ENCODE measurements around the gene MOB1B. TPM values are rescaled to one million over a fixed set of nuclear protein-coding genes. Genes with fewer than 3 reads are reported as not detected.

The MOB1B gene
- total and polyA plus RNA-seq, 10 of the 15 experiments (the other 5 are each of a cell fraction or from before 2014, with no cell fraction given): 1.9 to 11.4 (median 6.1) TPM

DNA sequence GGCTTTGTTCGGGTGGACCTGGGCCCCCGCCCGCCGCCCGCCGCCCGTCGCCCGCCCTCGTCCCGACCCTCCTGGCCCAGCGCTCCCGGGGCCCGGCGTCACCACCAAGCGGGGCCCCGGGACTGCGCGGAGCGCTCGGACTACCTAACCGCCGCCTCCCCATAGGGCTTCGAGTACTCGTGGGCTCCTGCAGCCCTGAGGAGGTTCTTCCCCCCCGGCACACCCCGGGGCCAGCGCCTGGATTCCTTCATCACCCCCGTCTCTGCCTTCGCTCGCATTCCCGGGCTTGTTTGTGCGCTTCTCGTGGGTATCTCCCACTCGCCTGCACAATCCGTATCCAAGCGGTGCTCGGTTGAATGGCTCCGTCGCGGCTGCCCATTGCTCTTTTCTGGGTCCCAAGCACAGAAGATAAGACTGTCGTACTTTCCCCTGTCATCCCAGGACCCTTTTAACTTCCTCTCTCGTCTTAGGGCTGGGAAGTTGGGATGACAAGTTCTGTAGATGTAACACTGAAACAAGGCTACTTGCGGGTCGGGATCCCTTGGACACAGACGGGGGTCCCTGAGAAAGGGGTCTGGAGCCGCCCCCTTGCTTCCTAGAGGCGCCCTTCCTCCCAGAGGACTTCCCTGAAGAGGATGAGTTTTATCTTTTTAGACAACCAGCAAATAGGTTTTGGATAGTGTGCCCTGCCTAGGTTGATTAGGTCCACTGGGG, 565 bp downstream of the MOB1B start:
- Histone ChIP-seq H3K36me3 (ENCODE audit: control insufficient read depth in 2 of 2, insufficient read depth in 2 of 2, low read length in 1 of 2) (no peaks in the 10 kb centered on the region), H4K20me1 (ENCODE audit: control insufficient read depth, insufficient read depth) (no peaks in the 10 kb centered on the region), H3K9ac (ENCODE audit: control insufficient read depth, insufficient read depth, low read length) (peak overlapping the region; percentile 66), H3K4me3 (peak overlapping the region; percentile 99), H3K4me1 (ENCODE audit: control insufficient read depth, insufficient read depth, low read length) (no peaks in the 10 kb centered on the region), H3K9me3 (replicated peaks; ENCODE audit: control insufficient read depth, insufficient read depth, low read length) (no peaks in the 10 kb centered on the region), H3K27ac (ENCODE audit: control insufficient read depth, insufficient read depth) (peak overlapping the region; percentile 53), H3K27me3 (replicated peaks in 1 of 2; ENCODE audit: control insufficient read depth in 2 of 2, insufficient read depth in 2 of 2, low read length in 1 of 2) (no peaks in the 10 kb centered on the region), H3K4me2 (ENCODE audit: control insufficient read depth, insufficient read depth) (peak overlapping the region; percentile 97), H3K79me2 (ENCODE audit: control insufficient read depth, insufficient read depth, low read length) (peaks cover 7% of the 10 kb centered on the region), H2AFZ (ENCODE audit: control insufficient read depth, low read depth, low read length) (peak overlapping the region; percentile 98)
- FAIRE-seq: no peak
- ChIA-PET POLR2A (interaction anchor here (0.5 to 2.0 kb wide), 11 partner anchors 21 to 108 kb away, joined by 3 to 8 read pairs (median 3); no protein-coding TSS in a partner anchor), CTCF (interaction anchor here (0.8 to 2.4 kb wide), 9 partner anchors 22 to 199 kb away, joined by 3 to 11 read pairs (median 4); no protein-coding TSS in a partner anchor), RAD21 (ENCODE audit: unreplicated experiment) (interaction anchor here (0.8 to 2.0 kb wide), 17 partner anchors 14 to 251 kb away, joined by 3 to 13 read pairs (median 5); partner anchors contain the start of gene DCK), SMC1A (ENCODE audit: uncharacterized antibody, unreplicated experiment) (interaction anchor here (0.9 to 2.0 kb wide), 13 partner anchors 22 to 167 kb away, joined by 3 to 10 read pairs (median 4); partner anchors contain the start of genes DCK and GRSF1)
- intact Hi-C loops (cut with micrococcal nuclease; ENCODE audit: unreplicated experiment): loop anchor here (2.0 kb wide), 1 partner anchor 62 kb away; no protein-coding TSS in a partner anchor
- no TSS peak for BruUV-seq (replicated peaks)
- TF ChIP-seq, protein P1, sequence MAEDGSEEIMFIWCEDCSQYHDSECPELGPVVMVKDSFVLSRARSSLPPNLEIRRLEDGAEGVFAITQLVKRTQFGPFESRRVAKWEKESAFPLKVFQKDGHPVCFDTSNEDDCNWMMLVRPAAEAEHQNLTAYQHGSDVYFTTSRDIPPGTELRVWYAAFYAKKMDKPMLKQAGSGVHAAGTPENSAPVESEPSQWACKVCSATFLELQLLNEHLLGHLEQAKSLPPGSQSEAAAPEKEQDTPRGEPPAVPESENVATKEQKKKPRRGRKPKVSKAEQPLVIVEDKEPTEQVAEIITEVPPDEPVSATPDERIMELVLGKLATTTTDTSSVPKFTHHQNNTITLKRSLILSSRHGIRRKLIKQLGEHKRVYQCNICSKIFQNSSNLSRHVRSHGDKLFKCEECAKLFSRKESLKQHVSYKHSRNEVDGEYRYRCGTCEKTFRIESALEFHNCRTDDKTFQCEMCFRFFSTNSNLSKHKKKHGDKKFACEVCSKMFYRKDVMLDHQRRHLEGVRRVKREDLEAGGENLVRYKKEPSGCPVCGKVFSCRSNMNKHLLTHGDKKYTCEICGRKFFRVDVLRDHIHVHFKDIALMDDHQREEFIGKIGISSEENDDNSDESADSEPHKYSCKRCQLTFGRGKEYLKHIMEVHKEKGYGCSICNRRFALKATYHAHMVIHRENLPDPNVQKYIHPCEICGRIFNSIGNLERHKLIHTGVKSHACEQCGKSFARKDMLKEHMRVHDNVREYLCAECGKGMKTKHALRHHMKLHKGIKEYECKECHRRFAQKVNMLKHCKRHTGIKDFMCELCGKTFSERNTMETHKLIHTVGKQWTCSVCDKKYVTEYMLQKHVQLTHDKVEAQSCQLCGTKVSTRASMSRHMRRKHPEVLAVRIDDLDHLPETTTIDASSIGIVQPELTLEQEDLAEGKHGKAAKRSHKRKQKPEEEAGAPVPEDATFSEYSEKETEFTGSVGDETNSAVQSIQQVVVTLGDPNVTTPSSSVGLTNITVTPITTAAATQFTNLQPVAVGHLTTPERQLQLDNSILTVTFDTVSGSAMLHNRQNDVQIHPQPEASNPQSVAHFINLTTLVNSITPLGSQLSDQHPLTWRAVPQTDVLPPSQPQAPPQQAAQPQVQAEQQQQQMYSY (CRISPR knock-in tag; IDR thresholded peaks at IDR 0.05): no peak
- TF ChIP-seq YY1 (IDR thresholded peaks at IDR 0.05; ENCODE audit: low read depth, low read length) (no peak), EED (IDR thresholded peaks at IDR 0.05; ENCODE audit: low read depth) (peak; percentile 37; the same call in 1 of the 2 replicates), IKZF2 (IDR thresholded peaks at IDR 0.05) (peak; percentile 11 to 31; a peak in 1 of 4 replicates), TARDBP (IDR thresholded peaks at IDR 0.05; ENCODE audit: borderline replicate concordance) (no peak)
- TF ChIP-seq, protein P2, sequence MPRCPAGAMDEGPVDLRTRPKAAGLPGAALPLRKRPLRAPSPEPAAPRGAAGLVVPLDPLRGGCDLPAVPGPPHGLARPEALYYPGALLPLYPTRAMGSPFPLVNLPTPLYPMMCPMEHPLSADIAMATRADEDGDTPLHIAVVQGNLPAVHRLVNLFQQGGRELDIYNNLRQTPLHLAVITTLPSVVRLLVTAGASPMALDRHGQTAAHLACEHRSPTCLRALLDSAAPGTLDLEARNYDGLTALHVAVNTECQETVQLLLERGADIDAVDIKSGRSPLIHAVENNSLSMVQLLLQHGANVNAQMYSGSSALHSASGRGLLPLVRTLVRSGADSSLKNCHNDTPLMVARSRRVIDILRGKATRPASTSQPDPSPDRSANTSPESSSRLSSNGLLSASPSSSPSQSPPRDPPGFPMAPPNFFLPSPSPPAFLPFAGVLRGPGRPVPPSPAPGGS (IDR thresholded peaks at IDR 0.05; ENCODE audit: borderline replicate concordance, insufficient read depth, low read depth, low read length, poor library complexity, severe bottlenecking): no peak
- WGBS (ENCODE audit: insufficient coverage, insufficient replicate concordance, low lambda C conversion rate, missing lambda C conversion rate): 2% methylated on average over 23 of the region's 48 CpGs
- peak; percentile 73 for ATAC-seq
- in situ Hi-C loops (cut with MboI): no loop called here
- no peak for DNase-seq (ENCODE audit: low read depth, low spot score)
